HepG2 (cell line): Measurements from ENCODE around the gene ZFP36L2. TPM values are rescaled to one million over a fixed set of nuclear protein-coding genes. Genes with fewer than 3 reads are reported as not detected.

Experiments
- ATF6 ChIP-seq: sonication (generic); formaldehyde crosslinking; conservative IDR thresholded peaks from 2 replicates; pipeline ENCODE4 v1.4.0; 2020; ENCODE audit warnings: missing genetic modification reagents
- FOXK2 ChIP-seq: fragments of 450-650 bp; IDR thresholded peaks from 2 replicates; pipeline ENCODE4 v1.6.1; 2016
- HMG20B ChIP-seq: conservative IDR thresholded peaks from 2 replicates; pipeline ENCODE4 v1.6.1; 2016; ENCODE audit warnings: missing genetic modification reagents, missing compliant biosample characterization
- HNRNPH1 ChIP-seq: fragments of 200-400 bp; formaldehyde crosslinking; optimal IDR thresholded peaks from 2 replicates; pipeline ENCODE3; 2017; ENCODE audit warnings: mild to moderate bottlenecking, low read depth, low read length
- HOXA3 ChIP-seq: sonication (generic); formaldehyde crosslinking; IDR thresholded peaks from 2 replicates; pipeline ENCODE4 v1.5.0; 2020; ENCODE audit warnings: missing genetic modification reagents
- IRX3 ChIP-seq: sonication (generic); formaldehyde crosslinking; IDR thresholded peaks from 2 replicates; pipeline ENCODE4 v1.8.1; 2023; ENCODE audit warnings: mild to moderate bottlenecking, low read depth, missing genetic modification reagents, borderline replicate concordance
- MIXL1 ChIP-seq: IDR thresholded peaks from 2 replicates; pipeline ENCODE4 v1.6.1; 2016
- MLX ChIP-seq: IDR thresholded peaks from 2 replicates; pipeline ENCODE4 v1.6.1; 2016
- PAX8 ChIP-seq: sonication (generic); formaldehyde crosslinking; IDR thresholded peaks from 2 replicates; pipeline ENCODE4 v1.8.0; 2022; ENCODE audit warnings: mild to moderate bottlenecking, missing genetic modification reagents, borderline replicate concordance
- PHF5A ChIP-seq: IDR thresholded peaks from one replicate; pipeline ENCODE4 v1.6.1; 2018; ENCODE audit warnings: low read depth, missing genetic modification reagents; ENCODE audit not compliant: unreplicated experiment
- RCOR2 ChIP-seq: IDR thresholded peaks from 2 replicates; pipeline ENCODE4 v1.6.1; 2016; ENCODE audit warnings: missing biosample characterization, missing genetic modification reagents
- RFX3 ChIP-seq: IDR thresholded peaks from 2 replicates; pipeline ENCODE4 v1.6.1; 2016; ENCODE audit warnings: missing biosample characterization, missing genetic modification reagents
- RFX5 ChIP-seq: IDR thresholded peaks from 2 replicates; pipeline ENCODE4 v1.6.1; 2011; ENCODE audit warnings: low read depth, low read length, improper control_type of control experiment
- SATB2 ChIP-seq: sonication (generic); formaldehyde crosslinking; IDR thresholded peaks from 2 replicates; pipeline ENCODE4 v1.5.0; 2020; ENCODE audit warnings: missing genetic modification reagents
- SOX5 ChIP-seq: IDR thresholded peaks from 2 replicates; pipeline ENCODE4 v1.6.1; 2016; ENCODE audit warnings: borderline replicate concordance
- THAP11 ChIP-seq: IDR thresholded peaks from 2 replicates; pipeline ENCODE4 v1.6.1; 2016; ENCODE audit warnings: missing biosample characterization, missing genetic modification reagents
- ZNF138 ChIP-seq: sonication (generic); formaldehyde crosslinking; IDR thresholded peaks from 2 replicates; pipeline ENCODE4 v1.5.0; 2020; ENCODE audit warnings: mild to moderate bottlenecking, low read depth, missing genetic modification reagents
- ZNF431 ChIP-seq: sonication (generic); formaldehyde crosslinking; IDR thresholded peaks from 2 replicates; pipeline ENCODE4 v1.9.0; 2022; ENCODE audit warnings: missing genetic modification reagents, low read depth, mild to moderate bottlenecking, borderline replicate concordance
- ZNF562 ChIP-seq: sonication (generic); formaldehyde crosslinking; IDR thresholded peaks from 2 replicates; pipeline ENCODE4 v1.8.0; 2022; ENCODE audit warnings: missing genetic modification reagents, borderline replicate concordance
- ZNF598 ChIP-seq: sonication (generic); formaldehyde crosslinking; IDR thresholded peaks from 2 replicates; pipeline ENCODE4 v1.5.1; 2020; ENCODE audit warnings: mild to moderate bottlenecking, missing genetic modification reagents, borderline replicate concordance
- ZSCAN9 ChIP-seq: IDR thresholded peaks from 2 replicates; pipeline ENCODE4 v1.6.1; 2016; ENCODE audit warnings: borderline replicate concordance
- polyA plus RNA-seq, 8 experiments: library from polyadenylated mRNA; depleted of rRNA in 3 of 8; stranded (reverse) in 7 of 8; unstranded in 1 of 8; fragments of >200 nt; fragmentation: Illumina TruSeq in 4 of 8; extraction: Trizol in 4 of 8; gene quantifications; 2 replicates each; pipeline versions ENCODE4 v1.2.1 to v1.2.3, GENCODE V29; 2011 to 2016; ENCODE audit warnings: low read depth in 4 of 8, missing spikeins in 1 of 8, mixed read lengths in 1 of 8; ENCODE audit not compliant: insufficient read depth in 1 of 8
- total RNA-seq, 5 experiments: library from RNA; depleted of rRNA; stranded (reverse); fragments of >200 nt; fragmentation: Illumina TruSeq; extraction: Trizol; gene quantifications; 2 replicates each; pipeline ENCODE4 v1.2.3, GENCODE V29; 2016; ENCODE audit warnings: low read depth in 1 of 5
- TF ChIP-seq, protein P1 (sequence below): sonication (generic); formaldehyde crosslinking; IDR thresholded peaks from 2 replicates; pipeline ENCODE4 v1.4.0; 2020; ENCODE audit warnings: missing genetic modification reagents
- TF ChIP-seq, protein P2 (sequence below): IDR thresholded peaks from 2 replicates; pipeline ENCODE4 v1.6.1; 2016; ENCODE audit warnings: missing compliant biosample characterization, missing genetic modification reagents, borderline replicate concordance
- TF ChIP-seq, protein P3 (sequence below): sonication (generic); formaldehyde crosslinking; IDR thresholded peaks from 2 replicates; pipeline ENCODE4 v1.8.1; 2023; ENCODE audit warnings: missing genetic modification reagents, inconsistent platforms, borderline replicate concordance

Gene ZFP36L2
- total and polyA plus RNA-seq, 2 of the 13 experiments (the other 11 are each of a cell fraction or from before 2014, with no cell fraction given) = 11.2 to 21.8 TPM

- peak; percentile 29; the same call in 1 of the 2 replicates for TF ChIP-seq HOXA3 (CRISPR knock-in tag)
- peak; percentile 78 for TF ChIP-seq ZSCAN9
- TF ChIP-seq, protein P1, sequence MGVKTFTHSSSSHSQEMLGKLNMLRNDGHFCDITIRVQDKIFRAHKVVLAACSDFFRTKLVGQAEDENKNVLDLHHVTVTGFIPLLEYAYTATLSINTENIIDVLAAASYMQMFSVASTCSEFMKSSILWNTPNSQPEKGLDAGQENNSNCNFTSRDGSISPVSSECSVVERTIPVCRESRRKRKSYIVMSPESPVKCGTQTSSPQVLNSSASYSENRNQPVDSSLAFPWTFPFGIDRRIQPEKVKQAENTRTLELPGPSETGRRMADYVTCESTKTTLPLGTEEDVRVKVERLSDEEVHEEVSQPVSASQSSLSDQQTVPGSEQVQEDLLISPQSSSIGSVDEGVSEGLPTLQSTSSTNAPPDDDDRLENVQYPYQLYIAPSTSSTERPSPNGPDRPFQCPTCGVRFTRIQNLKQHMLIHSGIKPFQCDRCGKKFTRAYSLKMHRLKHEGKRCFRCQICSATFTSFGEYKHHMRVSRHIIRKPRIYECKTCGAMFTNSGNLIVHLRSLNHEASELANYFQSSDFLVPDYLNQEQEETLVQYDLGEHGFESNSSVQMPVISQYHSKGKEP = no peak
- peak; percentile 54; the same call in 1 of the 2 replicates for TF ChIP-seq THAP11 (CRISPR knock-in tag)
- TF ChIP-seq SOX5 (CRISPR knock-in tag) = peak; percentile 78; the same call in 1 of the 2 replicates
- no peak for TF ChIP-seq RFX3 (CRISPR knock-in tag)
- no peak for TF ChIP-seq HNRNPH1
- no peak for TF ChIP-seq ZNF431 (CRISPR knock-in tag)
- TF ChIP-seq, protein P2, sequence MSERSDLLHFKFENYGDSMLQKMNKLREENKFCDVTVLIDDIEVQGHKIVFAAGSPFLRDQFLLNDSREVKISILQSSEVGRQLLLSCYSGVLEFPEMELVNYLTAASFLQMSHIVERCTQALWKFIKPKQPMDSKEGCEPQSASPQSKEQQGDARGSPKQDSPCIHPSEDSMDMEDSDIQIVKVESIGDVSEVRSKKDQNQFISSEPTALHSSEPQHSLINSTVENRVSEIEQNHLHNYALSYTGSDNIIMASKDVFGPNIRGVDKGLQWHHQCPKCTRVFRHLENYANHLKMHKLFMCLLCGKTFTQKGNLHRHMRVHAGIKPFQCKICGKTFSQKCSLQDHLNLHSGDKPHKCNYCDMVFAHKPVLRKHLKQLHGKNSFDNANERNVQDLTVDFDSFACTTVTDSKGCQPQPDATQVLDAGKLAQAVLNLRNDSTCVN (CRISPR knock-in tag) = no peak
- peak; percentile 97 for TF ChIP-seq HMG20B (CRISPR knock-in tag)
- TF ChIP-seq ZNF598 (CRISPR knock-in tag) = no peak
- TF ChIP-seq ZNF562 = no peak
- TF ChIP-seq RFX5 = no peak
- no peak for TF ChIP-seq ZNF138 (CRISPR knock-in tag)
- no peak for TF ChIP-seq ATF6
- no peak for TF ChIP-seq IRX3
- TF ChIP-seq, protein P3, sequence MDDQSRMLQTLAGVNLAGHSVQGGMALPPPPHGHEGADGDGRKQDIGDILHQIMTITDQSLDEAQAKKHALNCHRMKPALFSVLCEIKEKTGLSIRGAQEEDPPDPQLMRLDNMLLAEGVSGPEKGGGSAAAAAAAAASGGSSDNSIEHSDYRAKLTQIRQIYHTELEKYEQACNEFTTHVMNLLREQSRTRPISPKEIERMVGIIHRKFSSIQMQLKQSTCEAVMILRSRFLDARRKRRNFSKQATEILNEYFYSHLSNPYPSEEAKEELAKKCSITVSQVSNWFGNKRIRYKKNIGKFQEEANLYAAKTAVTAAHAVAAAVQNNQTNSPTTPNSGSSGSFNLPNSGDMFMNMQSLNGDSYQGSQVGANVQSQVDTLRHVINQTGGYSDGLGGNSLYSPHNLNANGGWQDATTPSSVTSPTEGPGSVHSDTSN (CRISPR knock-in tag) = no peak
- TF ChIP-seq SATB2 (CRISPR knock-in tag) = no peak
- peak; percentile 88 for TF ChIP-seq MIXL1
- TF ChIP-seq PAX8 (CRISPR knock-in tag) = no peak
- TF ChIP-seq MLX = peak; percentile 62; the same call in 1 of the 2 replicates
- peak; percentile 89 for TF ChIP-seq RCOR2 (CRISPR knock-in tag)
- TF ChIP-seq PHF5A (CRISPR knock-in tag) = peak; percentile 65
- TF ChIP-seq FOXK2 = no peak
These were observed 32.2 kb upstream of the ZFP36L2 start (continued) for GRCh38 chr2:43258547-43259156.
